Suppressor macrophage (primary cell): Measurements from ENCODE around the gene DNLZ.

Experiments used
- DNase-seq, 4 experiments: peaks; one replicate each; pipeline ENCODE4 v3.0.0-alpha.2; 2020 to 2022

The DNLZ gene

DNA sequence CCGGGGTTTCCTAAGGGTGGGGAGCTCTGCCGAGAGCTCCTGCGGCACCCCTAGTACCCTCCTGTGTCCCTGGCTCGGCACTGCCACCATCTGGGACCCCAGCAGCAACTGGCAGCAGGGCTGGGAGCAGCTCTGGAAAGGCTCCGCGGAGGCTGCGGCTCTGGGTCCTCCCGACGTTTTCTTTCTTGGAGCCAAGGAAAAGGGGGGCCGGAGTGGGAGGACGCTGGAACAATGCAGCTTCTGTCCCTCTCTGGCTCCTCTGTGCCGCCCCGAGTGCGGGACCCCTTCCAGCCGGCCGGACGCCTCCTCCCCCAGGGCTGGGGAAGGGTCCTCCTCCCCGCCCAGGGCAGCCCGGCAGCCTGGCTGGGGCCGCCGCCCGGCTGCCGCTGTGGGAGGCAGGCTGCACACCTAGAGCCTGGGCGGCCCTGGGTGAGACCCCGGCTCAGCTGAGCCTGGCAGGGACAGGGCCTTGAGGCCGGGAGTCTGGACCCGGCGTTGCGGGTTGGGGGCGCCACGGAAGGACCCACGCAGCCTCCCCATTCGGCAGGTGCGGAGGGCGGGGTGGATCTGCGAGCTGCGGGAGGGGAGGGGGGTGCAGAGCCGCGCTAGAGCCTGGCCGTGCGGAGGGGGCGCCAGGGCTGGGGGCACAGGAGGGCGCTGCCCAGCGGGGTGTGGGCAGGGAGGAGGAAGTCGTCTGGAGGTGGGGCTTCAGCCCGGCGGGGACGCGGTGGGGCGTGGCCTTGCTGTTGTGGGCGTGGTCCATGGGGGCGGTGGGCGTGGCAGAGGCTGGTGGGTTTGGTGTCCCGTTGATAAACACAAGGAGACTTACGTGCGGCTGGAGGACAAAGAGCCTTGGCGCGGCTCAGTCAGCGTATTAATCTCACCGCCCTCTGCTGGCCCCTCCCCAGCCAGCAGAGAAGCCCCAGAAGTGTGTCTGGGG is 21.1 kb downstream of the DNLZ start:
- peak; percentile 76 to 87 (median 84) for DNase-seq

DNA sequence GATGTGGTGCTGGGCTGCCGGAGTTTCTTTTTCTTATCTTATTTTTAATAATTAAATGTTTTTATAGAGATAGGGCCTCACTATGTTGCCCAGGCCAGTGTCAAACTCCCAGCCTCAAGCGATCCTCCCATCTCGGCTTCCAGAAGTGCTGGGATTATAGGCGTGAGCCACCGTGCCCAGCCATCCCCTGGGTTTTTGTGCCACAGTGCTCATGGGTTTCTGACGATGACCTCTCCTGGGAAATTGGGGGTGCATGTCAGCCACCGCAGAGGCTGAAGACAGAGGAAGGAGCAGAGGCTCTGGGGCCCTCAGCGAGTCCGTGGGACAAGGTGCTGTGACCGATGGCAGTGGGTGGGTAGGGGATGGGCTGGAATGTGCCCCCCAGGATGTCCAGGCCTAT is 21.8 kb downstream of the DNLZ start:
- no peak for DNase-seq

DNA sequence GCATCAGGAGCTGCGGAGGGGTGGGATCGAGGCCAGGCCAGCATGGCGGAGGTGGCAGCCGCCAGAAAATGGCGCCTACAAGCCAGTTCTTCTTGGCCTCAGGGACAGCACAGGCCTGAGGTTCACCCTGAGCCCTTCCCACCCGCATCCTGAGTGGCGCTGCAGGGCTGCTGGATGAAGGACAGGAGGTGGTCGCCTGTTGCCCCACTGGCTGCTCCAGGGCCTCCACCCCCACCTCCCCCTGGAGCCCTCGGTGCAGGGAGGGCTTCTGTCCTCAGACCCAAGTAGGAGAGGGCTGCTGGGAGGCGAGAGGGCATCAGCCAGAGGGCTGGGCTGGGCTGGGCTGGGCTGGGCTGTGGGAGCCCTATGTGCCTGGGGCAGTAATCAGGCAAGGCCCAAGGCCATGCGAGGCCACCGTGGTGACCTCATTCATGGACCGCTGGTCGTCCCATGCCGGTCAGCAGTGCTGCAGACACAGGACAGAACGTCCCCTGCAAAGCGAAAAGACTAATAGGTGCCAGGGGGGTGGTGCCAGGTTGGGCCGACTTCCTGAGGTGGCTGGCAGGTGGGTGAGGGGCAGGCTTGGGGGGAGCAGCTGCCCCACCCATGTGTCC is 22.4 kb downstream of the DNLZ start:
- DNase-seq: no peak

DNA sequence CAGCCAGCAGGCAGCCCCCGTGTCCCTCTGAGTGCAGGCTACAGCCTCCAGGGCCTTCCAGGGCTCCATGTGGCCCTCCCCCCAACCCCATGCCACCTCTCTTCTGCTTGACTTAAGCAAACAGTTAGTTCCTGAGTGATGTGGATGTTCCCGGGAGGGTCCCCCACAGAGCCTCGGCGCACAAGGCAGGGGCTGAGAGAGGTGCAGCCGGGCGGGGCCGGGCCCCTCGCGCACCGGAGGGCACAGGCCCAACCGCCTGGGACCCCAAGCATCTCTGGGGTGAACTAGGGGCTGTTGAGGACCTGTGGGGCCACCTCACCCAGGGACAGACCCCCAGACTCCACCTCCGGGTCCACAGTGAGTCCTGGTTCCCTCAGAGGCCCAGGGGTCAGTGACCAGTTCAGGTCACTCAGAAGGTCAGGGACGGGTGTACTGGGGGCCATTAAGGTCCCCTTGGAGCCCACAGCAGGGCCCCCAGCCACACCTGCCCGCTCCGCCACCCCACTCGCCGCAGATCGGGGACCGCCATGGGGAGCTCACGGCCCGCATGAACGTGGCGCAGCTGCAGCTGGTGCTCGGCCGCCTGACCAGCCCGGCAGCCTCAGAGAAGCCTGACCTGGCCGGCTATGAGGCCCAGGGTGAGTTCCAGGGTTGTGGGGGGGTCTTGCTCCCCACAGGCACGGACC is 23.0 kb downstream of the DNLZ start:
- no peak for DNase-seq

DNA sequence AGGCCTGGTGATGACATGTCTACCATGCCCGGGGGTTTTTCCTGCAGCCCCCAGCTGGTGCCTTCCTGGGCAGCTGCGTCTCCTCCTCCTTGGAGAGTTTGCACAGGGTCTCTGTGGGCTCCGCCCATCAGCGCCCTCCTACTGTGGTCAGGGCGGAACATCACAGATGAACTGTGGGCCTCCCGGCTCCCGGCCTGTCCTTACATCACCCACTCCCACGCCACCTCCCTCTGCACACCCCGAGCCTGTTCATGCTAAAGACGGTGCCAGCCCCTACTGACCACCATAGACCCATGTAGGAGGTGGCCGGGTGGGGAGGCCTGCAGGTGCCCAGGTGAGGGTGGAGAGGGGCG is 23.6 kb downstream of the DNLZ start:
- DNase-seq: no peak

DNA sequence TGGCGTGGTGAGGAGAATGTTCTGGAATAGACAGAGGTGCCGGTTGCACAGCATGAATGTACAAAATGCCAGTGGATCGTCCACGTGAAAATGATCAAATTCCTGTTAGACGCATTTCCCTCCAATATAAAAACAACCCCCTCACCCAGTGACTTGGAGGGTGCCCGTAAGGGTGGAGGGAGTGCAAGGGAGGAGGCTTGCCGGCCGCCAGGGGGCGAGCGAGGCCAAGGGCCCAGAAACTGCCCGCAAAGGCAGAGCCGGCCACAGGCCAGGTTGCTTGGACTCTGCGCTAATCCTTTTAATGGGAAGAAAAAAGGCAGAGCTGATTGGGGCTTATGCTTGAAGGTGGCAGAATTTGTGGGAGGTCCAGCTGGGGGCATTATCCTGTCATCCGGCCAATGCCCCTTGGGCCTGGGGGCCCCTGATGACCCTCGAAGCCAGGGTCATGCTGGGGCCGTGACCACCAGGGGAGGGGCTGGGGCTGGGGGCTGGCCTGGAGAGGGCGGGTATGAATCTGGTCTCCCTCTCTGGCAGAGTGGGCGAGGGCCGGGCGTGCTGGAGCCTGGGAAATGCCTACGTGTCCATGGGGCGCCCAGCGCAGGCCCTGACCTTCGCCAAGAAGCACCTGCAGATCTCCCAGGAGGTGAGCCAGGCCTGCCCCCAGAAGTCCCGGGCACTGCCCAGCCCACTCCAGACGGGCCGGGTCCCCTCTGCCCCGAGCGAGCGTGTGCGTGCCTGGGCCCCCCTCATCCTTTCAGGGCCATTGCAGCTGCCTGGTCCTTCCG is 24.2 kb downstream of the DNLZ start:
- peak; percentile 69 to 91 (median 80) for DNase-seq

DNA sequence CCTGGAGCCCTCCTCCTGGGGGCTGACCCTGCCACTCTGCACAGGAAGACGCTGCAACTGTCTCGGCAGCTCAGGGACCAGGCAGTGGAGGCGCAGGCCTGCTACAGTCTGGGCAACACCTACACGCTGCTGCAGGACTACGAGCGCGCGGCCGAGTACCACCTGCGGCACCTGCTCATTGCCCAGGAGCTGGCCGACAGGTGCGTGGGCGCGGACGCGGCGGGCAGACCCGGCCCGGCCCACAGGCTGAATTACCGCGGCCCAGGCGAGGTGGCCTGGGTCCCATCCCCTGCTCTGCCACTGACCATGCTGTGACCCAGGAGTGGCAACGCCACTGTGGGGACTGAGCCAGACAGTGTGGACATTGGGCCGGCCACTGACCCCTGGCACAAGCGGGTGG is 25.0 kb downstream of the DNLZ start:
- DNase-seq: no peak

DNA sequence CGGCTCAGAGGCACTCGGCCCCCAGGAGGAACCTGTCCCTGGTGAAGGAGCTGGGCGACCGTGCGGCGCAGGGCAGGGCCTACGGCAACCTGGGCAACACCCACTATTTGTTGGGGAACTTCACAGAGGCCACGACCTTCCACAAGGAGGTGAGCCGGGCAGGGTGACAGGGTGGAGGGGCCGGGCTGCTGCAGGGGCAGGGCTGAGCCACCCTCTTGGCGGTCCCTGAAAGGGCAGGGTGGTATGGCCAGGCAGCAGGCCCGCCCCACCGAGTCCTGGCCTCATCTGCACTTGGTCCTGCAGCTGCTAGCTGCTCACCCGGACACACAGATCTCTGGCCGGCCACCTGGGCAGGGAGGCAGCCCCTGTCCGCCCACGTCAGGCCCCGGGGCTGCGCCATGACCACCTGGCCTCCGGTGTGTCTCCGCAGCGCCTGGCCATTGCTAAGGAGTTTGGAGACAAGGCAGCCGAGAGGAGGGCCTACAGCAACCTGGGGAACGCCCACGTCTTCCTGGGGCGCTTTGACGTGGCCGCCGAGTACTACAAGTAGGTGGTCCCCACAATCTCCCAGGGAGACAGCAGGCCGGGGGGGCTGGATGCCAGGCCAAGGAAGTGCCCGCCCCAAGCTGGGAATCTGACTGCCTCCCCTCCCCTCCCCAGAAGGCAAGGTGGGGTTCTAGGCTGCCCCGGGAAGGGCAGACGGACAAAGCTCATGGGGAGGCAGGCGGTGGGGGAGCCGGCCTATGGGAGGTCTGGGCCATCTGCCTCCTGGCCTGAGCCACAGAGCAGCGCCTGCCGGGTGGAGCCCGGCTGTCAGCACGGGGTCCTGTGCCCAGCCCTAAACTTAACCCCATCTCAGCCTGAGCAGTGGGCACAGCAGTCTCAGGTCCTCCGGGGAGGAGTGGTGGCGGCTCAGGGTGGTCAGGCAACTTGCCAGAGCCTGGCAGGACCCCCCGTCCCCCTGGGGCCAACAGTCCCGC is 25.8 kb downstream of the DNLZ start:
- no peak for DNase-seq

DNA sequence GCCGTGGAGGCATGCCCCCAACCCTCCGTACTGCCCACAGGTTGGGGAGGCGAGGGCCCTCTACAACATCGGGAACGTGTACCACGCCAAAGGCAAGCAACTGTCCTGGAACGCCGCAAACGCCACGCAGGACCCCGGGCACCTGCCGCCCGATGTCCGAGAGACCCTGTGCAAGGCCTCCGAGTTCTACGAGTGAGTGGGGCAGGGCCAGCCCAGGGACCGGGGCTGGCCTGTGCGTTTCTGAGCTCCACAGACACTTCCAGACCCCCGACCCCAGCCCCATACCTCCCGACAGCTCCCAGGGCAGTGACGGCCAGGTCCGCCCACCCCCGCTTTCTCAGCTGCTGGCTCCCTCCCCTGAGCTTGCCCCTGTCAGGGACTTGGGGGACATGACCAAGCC is 26.7 kb downstream of the DNLZ start:
- DNase-seq: no peak

DNA sequence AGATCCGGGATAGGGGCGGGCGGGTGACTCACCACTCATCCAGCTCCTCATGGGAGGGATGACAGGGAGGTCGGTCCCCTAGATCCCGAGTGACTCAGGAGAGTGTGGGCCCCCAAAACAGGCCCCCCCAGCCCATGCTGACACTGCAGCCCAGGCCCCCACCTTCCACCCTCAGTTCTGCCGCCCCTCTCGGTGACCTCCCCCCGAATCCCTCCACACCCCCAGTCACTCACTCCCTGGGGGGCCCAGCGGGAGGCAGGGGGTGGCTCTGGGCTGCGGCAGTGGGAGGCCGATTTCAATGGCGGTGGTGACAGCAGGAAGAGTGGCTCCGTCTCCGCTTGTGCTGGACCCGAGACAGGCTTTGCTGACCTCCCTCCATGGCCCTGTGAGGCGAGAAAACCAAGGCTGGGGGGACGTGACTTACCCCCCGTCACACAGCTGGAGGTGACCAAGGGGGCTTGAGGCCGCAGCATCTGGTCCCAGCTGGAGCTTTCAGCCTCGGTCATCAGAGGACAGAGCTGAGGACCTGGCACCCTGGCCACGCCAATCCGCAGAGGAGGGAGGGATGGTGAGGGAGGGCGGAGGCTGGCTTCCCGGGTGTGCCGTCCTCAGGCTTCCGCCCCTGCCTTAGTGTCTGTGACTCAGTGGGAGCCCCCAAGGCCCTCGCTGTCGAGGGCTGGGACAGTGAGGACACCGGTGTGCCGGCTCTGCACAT is 27.2 kb downstream of the DNLZ start:
- no peak for DNase-seq

DNA sequence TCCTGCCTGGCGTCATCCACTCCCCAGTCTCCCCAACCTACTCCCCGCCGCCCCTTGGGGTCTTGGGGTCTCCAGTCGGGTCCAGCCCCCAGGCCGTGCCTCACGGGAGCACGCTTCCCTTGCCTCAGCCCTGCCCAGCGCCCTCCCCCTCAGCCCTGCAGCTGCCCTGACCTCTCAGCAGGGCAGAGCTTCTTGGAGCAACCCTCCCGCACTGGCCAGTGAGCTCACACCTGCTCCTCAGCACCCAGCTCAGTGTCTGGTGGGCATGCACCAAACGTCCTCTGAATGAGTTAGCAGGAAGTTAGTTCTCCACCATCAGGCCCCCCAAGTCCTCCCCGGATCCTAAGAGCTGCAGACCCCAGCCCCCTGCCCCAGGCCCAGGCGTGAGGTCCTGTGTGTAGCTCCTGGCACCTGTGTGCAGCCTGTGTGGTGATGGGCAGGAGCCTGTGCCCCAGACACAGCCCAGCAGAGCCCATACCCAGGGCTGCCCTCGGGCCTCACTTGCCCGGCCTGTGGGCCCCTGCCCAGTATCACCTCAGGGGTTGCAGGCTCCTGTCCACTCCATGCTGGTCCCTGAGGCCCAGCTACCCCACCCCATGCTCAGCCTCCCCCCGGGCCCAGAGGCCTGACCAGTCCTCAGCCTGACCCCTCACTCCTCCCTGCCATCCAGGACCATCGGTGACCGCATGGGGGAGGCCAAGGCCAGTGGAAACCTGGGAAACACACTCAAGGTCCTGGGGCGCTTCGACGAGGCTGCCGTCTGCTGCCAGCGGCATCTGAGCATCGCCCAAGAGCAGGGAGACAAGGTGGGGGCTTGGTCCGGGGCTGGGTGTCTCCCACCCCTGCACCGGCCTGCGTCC is 28.0 kb downstream of the DNLZ start:
- DNase-seq: no peak

DNA sequence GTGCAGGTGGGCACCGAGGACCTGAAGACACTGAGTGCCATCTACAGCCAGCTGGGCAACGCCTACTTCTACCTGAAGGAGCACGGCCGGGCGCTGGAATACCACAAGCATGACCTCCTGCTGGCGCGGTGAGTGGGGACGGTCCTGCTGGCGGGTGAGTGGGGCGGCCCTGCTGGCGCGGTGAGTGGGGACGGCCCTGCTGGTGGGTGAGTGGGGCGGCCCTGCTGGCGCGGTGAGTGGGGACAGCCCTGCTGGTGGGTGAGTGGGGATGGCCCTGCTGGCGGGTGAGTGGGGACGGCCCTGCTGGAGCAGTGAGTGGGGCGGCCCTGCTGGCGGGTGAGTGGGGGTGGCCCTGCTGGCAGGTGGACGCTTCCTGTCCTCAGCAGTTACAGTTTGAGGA is 29.0 kb downstream of the DNLZ start:
- no peak for DNase-seq

DNA sequence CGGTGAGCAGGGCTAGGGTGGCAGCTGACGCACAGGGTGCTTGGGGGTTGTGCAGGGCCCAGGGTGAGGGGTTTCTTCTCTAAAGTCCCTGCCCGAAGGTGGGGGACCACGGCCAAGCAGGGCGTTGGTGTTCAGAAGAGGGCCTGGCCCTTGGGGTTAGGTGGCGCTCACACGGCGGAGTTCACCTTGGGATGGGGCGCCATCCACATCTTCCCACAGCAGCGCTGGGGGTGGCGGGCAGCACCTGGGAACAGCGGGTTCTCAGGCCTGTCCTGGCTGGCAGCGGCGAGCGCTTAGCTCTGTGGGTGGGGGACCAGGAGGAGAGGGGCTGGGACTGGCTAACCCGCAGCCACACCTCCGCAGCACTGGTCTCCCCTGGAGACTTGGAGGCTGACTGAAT is 30.1 kb downstream of the DNLZ start:
- DNase-seq: no peak

DNA sequence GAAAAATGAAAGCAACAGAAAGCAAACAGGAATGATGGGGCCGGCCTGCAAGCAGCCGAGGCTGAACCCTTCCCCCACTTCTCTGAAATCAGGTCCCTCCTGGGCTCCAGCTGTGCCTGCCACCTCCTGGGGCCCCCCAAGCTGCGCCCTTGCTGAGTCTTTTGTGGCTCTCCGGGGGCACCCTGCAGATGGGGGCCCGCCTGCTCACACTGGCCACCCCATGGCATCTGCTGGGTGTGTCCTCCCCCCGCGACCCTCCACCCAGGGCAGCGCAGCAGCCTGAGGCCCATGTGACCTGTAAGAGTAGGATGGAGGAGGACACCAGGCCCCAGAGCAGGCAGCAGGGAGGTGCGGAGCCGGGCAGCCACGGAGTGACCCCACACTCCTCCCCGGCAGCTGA is 30.5 kb downstream of the DNLZ start:
- no peak for DNase-seq

DNA sequence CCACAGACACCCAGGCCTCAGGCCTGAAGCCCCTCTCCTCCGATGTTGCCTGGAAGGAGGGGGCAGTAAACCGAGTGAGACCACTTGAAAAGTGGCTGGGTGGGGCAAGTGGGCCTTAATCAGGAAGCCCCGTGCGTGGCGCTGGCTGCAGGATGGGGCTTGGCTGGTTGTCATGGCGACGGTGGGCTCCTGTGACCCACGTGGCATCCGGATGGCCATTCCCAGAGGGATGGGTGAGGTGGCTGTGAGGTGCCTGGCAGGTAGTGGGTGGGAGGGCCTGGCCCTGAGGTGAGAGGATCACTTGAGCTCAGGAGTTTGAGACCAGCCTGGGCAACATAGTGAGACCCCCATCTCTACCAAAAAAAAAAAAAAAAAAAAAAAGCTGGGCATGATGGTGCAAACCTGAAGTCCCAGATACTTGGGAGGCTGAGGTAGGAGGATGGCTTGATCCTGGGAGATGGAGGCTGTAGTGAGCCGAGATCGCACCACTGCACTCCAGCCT is 31.0 kb downstream of the DNLZ start:
- no peak for DNase-seq

DNA sequence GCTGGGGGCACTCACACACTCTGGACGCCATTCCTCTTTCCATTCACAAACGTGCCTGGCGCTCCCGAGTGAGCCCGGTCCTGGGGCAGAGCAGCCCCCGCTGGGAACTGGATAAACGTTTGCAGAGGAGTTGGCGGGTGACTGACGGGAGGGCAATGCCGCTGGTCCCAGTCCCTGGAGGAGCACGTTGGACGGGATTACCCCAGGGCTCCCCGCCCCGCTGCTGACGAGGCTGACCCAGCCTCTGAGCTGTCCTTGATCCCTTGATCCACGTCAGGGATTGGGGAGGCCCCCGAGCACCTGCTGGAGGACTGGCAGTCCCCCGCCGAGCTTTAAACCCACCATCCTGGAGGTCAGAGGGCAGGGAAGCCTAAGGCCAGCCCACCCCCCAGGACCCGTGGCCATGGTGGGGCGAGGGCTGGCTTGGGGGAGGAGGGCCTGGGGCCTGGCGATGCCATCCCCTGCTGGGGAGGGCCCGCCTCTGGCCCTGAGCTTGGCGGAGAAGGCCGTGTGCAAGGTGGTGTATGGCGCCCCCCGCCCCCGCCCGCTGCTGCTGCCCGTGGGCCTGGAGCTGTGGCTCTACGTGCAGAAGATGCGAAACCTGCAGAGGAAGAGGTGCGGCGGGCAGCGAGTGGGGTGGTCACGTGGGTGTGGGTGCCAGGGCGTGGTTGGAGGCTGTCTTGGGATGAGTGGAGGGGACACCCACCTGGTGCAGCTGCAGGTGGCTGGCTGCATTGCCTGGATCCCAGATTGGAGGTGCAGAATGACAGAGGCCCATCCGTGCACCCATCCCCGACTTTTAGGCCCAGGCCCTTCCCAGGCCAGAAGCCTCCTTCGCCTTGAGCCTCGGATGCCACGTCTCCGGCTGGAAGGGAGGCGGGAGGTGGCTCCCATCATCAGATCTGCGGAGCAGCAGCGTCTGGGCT is 31.7 kb downstream of the DNLZ start:
- no peak for DNase-seq

DNA sequence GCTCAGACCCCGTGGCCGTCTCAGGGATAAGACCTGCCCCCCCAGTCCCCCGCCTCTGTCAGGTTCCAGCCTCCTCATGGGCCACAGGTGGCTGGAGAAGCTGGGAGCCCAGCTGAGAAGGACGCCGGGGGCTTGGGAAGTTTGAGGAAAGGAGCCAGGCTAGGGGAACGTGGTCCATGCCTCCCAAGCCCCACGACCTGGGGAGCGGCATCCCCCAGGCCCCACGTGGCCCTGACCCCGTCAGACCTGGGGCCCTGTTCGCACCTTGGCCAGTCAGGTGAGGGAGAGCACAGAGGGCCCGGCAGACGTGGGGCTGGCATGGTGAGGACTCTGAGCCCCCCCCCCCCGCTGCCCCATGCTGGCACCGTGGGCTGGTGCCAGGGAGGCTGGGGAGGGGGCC is 32.5 kb downstream of the DNLZ start:
- DNase-seq: no peak

DNA sequence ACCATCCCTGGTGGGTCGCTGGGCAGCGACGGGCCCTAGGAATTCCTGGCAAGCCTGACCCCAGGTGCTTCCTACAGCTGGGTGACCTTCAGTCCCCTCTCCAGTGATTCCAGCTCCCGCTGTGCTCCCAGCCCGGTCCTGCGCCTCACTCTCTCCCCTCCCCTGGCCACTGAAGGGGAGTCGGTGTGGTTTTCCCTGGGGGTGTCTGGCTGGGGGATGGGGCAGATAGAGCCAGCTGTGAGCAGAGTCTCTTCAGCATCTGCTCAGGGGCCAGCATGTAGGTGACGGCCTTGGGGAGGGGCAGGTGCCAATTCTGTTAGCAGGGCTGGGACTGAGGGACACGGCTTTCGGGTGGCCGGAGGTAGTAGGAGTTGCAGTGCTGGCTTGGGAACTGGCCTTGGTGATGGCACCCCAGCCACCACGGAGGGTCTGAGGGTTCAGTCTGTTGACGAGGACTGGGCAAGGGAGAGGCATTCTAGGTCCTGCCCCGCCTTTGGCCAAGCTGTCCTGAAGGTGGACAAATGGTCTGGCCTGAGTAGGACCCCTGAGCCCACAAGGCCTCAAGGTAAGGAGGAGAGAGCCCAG is 33.0 kb downstream of the DNLZ start:
- DNase-seq: no peak
